Activated gamma-delta T cell treated with anti-CD3 and anti-CD28 coated beads, Interleukin-2, amount 50 U/mL, for 16 hours (primary cell): ENCODE measurements around the gene HSPB6.
"Not testable (repeated sequence)": the region's sequence is repeated elsewhere in the genome, so short reads cannot be mapped to it uniquely, and the experiment has no call there.

Experiments
- DNase-seq: peaks from one replicate; pipeline ENCODE4 v3.0.0-alpha.2; 2020; ENCODE audit warnings: low read depth

HSPB6 gene, protein sequence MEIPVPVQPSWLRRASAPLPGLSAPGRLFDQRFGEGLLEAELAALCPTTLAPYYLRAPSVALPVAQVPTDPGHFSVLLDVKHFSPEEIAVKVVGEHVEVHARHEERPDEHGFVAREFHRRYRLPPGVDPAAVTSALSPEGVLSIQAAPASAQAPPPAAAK

DNA sequence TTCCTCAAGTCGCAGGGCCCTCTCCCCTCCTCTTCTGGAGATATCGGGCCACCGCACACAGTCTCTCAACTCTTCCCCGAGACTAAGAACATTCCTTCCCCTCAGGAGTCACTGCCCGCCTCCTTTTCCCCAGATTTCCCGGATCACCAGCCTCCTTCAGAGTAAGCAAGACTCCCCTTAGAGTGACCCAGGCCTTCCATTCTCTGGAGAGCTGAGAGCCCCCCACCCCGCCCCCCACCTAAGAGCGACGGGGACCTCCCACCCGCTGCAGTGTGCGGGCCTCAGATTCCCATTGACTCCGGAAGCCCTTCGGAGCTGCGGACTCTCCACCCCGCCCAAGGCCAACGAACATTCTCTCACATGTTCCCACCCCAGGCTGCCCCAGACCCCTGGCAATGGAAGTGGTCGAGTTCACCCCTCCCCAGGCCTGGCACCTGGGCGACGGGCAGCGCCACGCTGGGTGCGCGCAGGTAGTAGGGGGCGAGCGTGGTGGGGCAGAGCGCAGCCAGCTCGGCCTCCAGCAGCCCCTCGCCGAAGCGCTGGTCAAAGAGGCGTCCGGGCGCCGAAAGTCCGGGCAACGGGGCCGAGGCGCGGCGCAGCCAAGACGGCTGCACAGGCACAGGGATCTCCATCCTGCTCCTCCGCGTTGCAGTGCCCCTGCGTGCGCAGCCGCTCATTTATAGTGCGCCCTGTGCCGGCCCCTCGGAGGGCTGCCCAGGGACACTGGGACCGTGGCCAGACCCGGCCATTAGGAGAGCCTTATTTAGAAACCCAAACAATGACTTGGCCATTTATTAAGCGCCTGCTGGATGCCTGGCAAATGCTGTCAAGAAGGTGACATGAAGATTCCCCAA lies at the start of gene HSPB6:
Gene HSPB6 (minus strand): TSS at position 653 of the 854 bp plus-strand sequence. CDS start 21 bp downstream, at position 632.
- no peak for DNase-seq

GRCh38 chr19:35806597-35806996 lies 49.8 kb upstream of the HSPB6 start:
- DNase-seq: no peak

GRCh38 chr19:35805526-35806102 lies 48.8 kb upstream of the HSPB6 start:
- no peak for DNase-seq

DNA sequence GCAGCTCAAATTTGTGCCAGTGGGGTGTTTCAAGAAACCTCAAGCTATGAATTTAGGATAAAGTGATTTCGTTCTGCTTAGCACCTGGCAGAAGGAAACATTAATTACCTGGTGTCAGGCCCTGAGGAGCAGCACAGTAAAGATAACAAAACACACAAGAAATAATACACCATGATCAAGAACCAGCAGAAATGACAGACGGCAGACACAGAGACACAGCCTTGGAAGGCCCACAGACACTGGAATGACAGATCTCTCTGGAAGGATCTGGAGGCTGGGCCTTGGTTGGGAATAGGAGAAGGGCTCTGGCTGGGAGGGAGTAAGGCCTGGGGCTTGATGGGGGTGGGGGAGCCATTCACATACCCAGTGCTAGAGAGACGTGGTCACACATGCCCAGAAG lies 45.0 kb upstream of the HSPB6 start:
- no peak for DNase-seq

GRCh38 chr19:35797663-35798062 lies 40.8 kb upstream of the HSPB6 start:
- no peak for DNase-seq

DNA sequence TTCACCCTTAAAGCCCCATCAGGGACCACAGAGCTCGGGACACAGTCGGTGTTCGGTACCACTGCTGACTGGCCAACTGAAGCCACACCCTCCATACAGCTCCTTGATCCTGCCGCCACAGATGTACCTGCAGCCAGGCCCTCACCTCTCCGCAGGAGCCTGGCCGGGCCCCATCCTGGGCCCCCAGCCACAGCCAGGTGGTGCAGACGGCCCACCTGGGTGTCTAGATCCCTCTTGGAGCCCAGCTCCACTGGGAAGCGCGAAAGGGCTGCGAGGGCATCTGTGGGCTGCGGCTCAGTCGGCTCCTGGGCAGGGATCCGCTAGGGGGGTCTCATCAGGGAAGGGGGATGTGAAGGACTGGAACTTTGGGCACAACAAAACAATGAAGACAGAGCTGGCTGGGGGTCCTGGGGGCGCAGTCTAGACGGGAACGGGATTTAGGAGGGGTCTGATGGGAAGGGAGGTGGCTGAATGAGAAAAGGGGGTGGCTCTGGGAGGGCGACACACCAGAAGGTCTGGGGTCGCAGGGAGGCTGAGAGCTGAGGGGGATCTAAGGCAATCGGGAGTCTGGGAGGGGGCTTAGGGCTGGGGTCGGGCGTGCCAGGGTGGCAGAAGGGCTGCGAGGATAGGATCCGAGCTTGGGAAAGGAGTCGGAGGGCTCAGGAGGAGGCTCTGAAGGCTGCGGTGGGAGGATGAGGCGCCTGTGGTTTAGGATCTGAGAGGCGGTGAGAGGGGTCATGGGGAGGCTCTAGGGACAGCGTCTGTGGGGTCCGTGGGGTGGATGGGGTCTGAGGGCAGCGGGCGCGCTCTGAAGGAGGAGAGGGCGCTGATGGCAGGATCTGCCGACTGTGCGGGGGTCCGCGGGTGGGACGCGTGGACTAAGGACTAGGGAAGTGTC lies 40.1 kb upstream of the HSPB6 start:
- DNase-seq: no peak

- DNase-seq: not testable (repeated sequence)
Observed at GRCh38 chr19:35795564-35795963, 38.7 kb upstream of the HSPB6 start.

GRCh38 chr19:35793381-35794165 lies 36.7 kb upstream of the HSPB6 start:
- no peak for DNase-seq

GRCh38 chr19:35792888-35793287 lies 36.1 kb upstream of the HSPB6 start:
- no peak for DNase-seq

DNA sequence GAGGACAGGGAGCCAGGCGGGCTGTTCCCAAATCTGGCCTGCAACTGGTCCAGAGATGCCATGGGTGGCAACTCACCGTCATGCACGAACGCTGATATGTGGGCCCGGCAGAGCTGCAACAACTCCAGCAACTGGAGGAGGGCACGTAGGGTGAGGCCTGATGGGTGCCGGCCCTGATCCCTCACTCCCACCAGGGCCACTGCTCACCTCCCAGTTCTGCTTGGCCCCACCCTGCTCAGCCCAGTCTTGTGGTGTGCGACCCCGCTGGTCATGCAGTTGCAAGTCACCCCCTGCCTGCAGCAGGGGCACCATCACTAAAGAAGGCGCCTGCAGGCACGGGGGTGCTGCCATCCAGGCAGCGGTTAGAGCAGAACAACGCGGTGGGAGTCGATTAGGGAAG lies 35.5 kb upstream of the HSPB6 start:
- no peak for DNase-seq

GRCh38 chr19:35791814-35792279 lies 35.0 kb upstream of the HSPB6 start:
- DNase-seq: no peak

DNA sequence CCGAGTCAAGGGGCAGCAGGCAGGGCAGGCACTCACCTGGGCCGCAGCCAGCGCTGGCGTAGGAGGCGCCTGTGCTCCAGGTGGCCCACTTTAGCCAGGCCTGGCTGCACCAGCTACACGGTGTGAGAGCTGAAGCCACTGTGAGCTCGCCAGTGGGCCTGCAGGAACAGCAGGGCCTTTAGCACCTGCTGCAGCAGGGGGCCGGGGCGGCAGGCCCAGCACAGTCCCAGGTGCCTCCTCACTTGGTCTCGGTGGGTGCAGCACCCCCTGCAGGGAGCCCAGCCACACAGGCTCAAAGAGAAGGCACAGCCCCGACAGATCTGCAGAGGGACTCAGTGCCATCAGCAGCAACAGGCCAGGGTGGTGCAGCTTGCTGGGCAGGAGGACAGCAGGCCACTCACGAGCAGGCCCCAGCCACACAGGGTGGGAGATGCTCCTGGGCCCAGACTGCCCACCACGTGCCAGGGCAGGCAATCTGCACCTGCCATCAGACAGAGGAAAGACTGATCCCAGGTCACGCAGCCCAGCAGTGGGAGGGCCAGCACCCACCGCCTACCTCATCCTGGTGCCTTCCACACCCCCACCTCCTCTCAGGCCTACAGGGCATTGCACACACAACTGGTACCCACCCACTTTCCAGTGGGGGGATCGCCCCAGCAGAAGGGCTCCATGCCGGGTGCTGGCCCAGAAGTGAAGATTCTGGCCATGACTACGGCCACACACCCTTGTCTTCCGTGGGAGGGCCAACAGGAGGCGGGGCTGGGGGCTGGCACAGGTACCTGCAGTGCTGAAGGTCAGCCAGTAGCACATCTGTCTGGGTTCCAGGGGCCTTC lies 34.4 kb upstream of the HSPB6 start:
- DNase-seq: no peak

GRCh38 chr19:35789978-35790944 lies 33.4 kb upstream of the HSPB6 start:
- no peak for DNase-seq

DNA sequence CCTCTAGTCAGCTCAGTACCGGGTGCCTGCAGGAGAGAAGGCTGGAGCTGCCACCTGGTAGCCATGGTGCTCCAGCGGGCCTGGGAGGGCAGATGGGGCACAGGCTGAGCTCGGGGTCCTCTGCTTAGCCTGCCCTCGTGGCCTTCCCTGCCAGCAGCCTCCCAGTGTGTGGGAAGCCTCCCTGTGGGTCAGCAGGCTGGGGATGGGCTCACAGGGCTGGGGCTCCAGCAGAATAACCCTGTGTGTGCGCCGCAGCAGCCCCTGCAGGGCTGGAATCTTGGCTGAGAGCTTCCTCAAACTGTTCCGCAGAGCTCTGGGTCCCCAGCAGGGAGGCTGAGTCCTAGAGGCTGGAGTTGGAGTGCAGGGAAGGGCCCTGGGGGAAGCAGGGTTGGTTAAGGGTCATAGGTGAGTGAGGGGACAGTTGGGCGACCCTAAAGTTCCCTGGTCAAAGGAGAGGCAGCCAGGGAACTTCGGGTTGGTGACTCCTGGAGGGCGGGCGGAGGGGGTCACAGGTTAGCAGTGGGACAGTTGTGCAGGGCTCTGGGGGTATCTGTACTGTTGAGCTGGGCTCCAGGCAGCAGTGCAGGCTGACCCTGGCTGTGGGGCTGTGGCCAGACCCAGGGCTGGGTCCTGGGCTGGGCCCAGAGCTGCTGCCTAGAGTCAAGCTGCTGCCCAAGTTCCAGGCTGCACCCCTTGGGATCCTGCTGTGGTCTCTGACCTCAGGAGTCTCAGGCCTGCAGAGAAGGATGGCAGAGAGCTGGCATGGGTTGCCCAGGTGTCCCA lies 32.6 kb upstream of the HSPB6 start:
- no peak for DNase-seq

GRCh38 chr19:35788205-35788960 lies 31.6 kb upstream of the HSPB6 start:
- DNase-seq: no peak

DNA sequence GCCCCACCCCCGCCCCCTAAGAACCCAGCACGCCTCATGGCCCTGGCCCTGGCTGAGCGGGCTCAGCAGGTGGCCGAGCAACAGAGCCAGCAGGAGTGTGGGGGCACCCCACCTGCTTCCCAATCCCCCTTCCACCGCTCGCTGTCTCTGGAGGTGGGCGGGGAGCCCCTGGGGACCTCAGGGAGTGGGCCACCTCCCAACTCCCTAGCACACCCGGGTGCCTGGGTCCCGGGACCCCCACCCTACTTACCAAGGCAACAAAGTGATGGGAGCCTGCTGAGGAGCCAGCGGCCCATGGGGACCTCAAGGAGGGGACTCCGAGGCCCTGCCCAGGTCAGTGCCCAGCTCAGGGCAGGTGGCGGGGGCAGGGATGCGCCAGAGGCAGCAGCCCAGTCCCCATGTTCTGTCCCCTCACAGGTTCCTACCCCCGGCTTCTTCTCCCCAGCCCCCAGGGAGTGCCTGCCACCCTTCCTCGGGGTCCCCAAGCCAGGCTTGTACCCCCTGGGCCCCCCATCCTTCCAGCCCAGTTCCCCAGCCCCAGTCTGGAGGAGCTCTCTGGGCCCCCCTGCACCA lies 30.5 kb upstream of the HSPB6 start:
- DNase-seq: no peak
